Choroid plexus epithelial cell (primary cell): ENCODE measurements around the gene USP46.

ENCODE experiments used
- DNase-seq: peaks from one replicate; pipeline ENCODE4 v3.0.0-alpha.2; 2010; ENCODE audit warnings: low read depth
- H3K4me3 ChIP-seq: 2 replicates; pipeline ENCODE4 v1.5.1; 2011; ENCODE audit warnings: low read depth, mild to moderate bottlenecking, control low read depth, low read length, moderate library complexity
- CTCF ChIP-seq: conservative IDR thresholded peaks from 2 replicates; pipeline ENCODE4 v1.5.1; 2011; ENCODE audit warnings: low read depth, mild to moderate bottlenecking, control low read depth, inconsistent platforms, low read length, moderate library complexity

Gene USP46

GRCh38 chr4:52659001-52659721, at the start of gene USP46:
TSS of gene USP46 (minus strand) at chr4:52659301. CDS start at chr4:52659150, 151 bp downstream.
- TF ChIP-seq CTCF = no peak
- peak; percentile 71 for DNase-seq
- peak within 1 kb of the TSS; percentile 82 for H3K4me3 ChIP-seq

DNA sequence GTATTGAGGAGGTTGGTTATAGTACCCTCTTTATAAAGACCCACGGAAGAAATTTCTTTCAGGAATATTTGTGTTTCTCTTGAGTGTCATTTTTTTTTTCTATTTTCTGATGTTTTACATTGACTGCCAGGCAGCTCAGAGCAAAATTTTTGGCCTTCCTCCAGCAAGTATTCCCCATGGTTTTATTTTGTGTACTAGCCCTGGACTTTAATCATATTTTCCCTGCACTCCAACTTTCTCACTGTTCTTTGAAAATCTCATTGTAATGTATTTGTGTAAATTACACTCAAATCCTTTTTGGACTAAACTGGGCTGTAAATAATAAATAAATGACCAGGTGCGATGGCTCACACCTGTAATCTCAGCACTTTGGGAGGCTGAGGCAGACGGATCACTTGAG, 45.6 kb upstream of the USP46 start:
- peak; percentile 28 for DNase-seq
- no peak for TF ChIP-seq CTCF
- H3K4me3 ChIP-seq = no peak overlapping the region

GRCh38 chr4:52704133-52704532, 45.0 kb upstream of the USP46 start:
- no peak for DNase-seq
- no peak for TF ChIP-seq CTCF
- H3K4me3 ChIP-seq = no peak overlapping the region

- H3K4me3 ChIP-seq = no peak overlapping the region
- DNase-seq = no peak
- TF ChIP-seq CTCF = no peak
These were observed 42.1 kb upstream of the USP46 start for GRCh38 chr4:52701207-52701606.

- TF ChIP-seq CTCF = no peak
- no peak overlapping the region for H3K4me3 ChIP-seq
These were observed 35.8 kb upstream of the USP46 start for GRCh38 chr4:52694936-52695335.

DNA sequence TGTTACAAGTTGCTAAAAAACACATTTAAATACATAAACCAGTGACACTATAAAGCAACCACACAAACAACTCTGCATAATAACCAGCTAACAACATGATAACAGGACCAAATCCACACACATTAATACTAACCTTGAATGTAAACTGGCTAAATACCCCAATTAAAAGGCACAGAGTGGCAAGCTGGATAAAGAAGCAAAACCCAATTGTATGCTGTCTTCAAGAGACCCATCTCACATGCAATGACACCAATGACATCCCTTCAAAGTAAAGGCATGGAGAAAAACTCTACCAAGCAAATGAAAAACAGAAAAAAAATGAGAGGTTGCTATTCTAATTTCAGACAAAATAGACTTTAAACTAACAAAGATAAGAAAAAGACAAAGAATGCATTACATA, 34.4 kb upstream of the USP46 start:
- no peak for DNase-seq
- no peak for TF ChIP-seq CTCF
- no peak overlapping the region for H3K4me3 ChIP-seq

More at GRCh38 chr4:52694936-52695335, 35.8 kb upstream of the USP46 start:
- no peak for DNase-seq

GRCh38 chr4:52689096-52689495, 30.0 kb upstream of the USP46 start:
- no peak overlapping the region for H3K4me3 ChIP-seq
- TF ChIP-seq CTCF = no peak
- DNase-seq = no peak
